MM.1S (cell line): Measurements from ENCODE around the gene VLDLR.

Source experiments
- DNase-seq: peaks from one replicate; pipeline ENCODE4 v3.0.0-alpha.2; 2015
- H2AFZ ChIP-seq: fragments of 300-600 bp; sonication (generic); 2 replicates; pipeline ENCODE4 v1.6.0; 2016; ENCODE audit warnings: antibody characterized with exemption, low read length
- H3F3A ChIP-seq: fragments of 300-600 bp; sonication (generic); 2 replicates; pipeline ENCODE4 v1.6.1; 2016; ENCODE audit warnings: mild to moderate bottlenecking, antibody characterized with exemption, low read length, moderate library complexity, mixed read lengths; ENCODE audit not compliant: insufficient read depth
- H3K27ac ChIP-seq: fragments of 300-600 bp; sonication (generic); 2 replicates; pipeline ENCODE4 v1.5.1; 2016; ENCODE audit warnings: mild to moderate bottlenecking, low read length
- H3K27me3 ChIP-seq: fragments of 300-600 bp; sonication (generic); replicated peaks from 2 replicates; pipeline ENCODE4 v1.6.0; 2016; ENCODE audit warnings: low read length; ENCODE audit not compliant: insufficient read depth
- H3K36me3 ChIP-seq: fragments of 300-600 bp; sonication (generic); replicated peaks from 2 replicates; pipeline ENCODE4 v1.6.1; 2016; ENCODE audit warnings: mild to moderate bottlenecking, low read length, mixed read lengths; ENCODE audit not compliant: insufficient read depth
- H3K4me1 ChIP-seq: fragments of 300-600 bp; sonication (generic); 2 replicates; pipeline ENCODE4 v1.6.1; 2016; ENCODE audit warnings: low read length, mixed read lengths
- H3K4me2 ChIP-seq: fragments of 300-600 bp; sonication (generic); 2 replicates; pipeline ENCODE4 v1.6.0; 2016; ENCODE audit warnings: low read depth, low read length
- H3K4me3 ChIP-seq: fragments of 300-600 bp; sonication (generic); 2 replicates; pipeline ENCODE4 v1.5.1; 2016; ENCODE audit warnings: low read length, mixed read lengths
- H3K79me2 ChIP-seq: fragments of 300-600 bp; sonication (generic); 2 replicates; pipeline ENCODE4 v1.6.1; 2016; ENCODE audit warnings: mixed run types, low read length, mixed read lengths
- H3K9ac ChIP-seq: fragments of 300-600 bp; sonication (generic); 2 replicates; pipeline ENCODE4 v1.6.1; 2016; ENCODE audit warnings: low read length, mixed read lengths
- H3K9me2 ChIP-seq: fragments of 300-600 bp; sonication (generic); replicated peaks from 2 replicates; pipeline ENCODE4 v1.6.1; 2016; ENCODE audit warnings: mild to moderate bottlenecking, low read length, mixed read lengths; ENCODE audit not compliant: insufficient read depth
- H3K9me3 ChIP-seq: fragments of 300-600 bp; sonication (generic); replicated peaks from 2 replicates; pipeline ENCODE4 v1.6.1; 2016; ENCODE audit warnings: mild to moderate bottlenecking, low read length, mixed read lengths; ENCODE audit not compliant: insufficient read depth
- H4K20me1 ChIP-seq: fragments of 300-600 bp; sonication (generic); 2 replicates; pipeline ENCODE4 v1.6.1; 2016; ENCODE audit warnings: mild to moderate bottlenecking, low read length, moderate library complexity, mixed read lengths; ENCODE audit not compliant: insufficient read depth
- EZH2 ChIP-seq: fragments of 300-600 bp; sonication (generic); optimal IDR thresholded peaks from 2 replicates; pipeline ENCODE3; 2017; ENCODE audit warnings: low read depth, mild to moderate bottlenecking, antibody characterized with exemption, low read length, mixed read lengths
- EZH2phosphoT487 ChIP-seq: fragments of 300-600 bp; sonication (generic); IDR thresholded peaks from 2 replicates; pipeline ENCODE4 v1.6.1; 2018; ENCODE audit warnings: antibody characterized with exemption, low read length
- TF ChIP-seq, protein P1 (sequence below): fragments of 300-600 bp; sonication (generic); IDR thresholded peaks from 2 replicates; pipeline ENCODE4 v1.5.1; 2016; ENCODE audit warnings: antibody characterized with exemption, low read length, mixed read lengths

The VLDLR gene

DNA sequence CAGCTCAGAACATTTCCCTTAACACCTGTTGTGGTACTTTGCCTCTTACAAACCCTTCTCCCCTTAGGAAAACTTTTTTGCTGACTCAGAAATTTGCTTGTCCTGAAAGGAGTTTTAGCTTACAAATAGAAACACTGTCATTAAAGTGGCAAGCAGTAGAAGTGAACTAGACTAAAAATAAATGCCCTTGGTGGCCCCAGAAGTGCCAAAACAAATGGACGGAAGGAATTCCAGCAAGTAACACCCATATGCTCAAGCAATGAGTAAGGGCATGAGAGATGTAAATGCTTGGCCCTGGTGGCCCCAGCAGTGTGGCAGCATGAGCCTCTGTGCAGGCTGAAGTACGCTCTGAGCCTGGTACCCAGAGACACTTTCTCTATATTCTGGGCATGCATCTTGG is 8.6 kb downstream of the VLDLR start:
- H4K20me1 ChIP-seq = no peaks in the 10 kb centered on the region
- TF ChIP-seq EZH2phosphoT487 (no peak), EZH2 (no peak)
- TF ChIP-seq, protein P1, sequence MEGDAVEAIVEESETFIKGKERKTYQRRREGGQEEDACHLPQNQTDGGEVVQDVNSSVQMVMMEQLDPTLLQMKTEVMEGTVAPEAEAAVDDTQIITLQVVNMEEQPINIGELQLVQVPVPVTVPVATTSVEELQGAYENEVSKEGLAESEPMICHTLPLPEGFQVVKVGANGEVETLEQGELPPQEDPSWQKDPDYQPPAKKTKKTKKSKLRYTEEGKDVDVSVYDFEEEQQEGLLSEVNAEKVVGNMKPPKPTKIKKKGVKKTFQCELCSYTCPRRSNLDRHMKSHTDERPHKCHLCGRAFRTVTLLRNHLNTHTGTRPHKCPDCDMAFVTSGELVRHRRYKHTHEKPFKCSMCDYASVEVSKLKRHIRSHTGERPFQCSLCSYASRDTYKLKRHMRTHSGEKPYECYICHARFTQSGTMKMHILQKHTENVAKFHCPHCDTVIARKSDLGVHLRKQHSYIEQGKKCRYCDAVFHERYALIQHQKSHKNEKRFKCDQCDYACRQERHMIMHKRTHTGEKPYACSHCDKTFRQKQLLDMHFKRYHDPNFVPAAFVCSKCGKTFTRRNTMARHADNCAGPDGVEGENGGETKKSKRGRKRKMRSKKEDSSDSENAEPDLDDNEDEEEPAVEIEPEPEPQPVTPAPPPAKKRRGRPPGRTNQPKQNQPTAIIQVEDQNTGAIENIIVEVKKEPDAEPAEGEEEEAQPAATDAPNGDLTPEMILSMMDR = no peak
- no peak overlapping the region for H3K4me2 ChIP-seq
- H3K9me2 ChIP-seq = no peaks in the 10 kb centered on the region
- no peaks in the 10 kb centered on the region for H3K36me3 ChIP-seq
- H3K9me3 ChIP-seq = no peaks in the 10 kb centered on the region
- DNase-seq = no peak
- H2AFZ ChIP-seq = no peak overlapping the region
- H3K4me3 ChIP-seq = no peak overlapping the region
- H3K79me2 ChIP-seq = no peaks in the 10 kb centered on the region
- no peak overlapping the region for H3K9ac ChIP-seq
- no peaks in the 10 kb centered on the region for H3F3A ChIP-seq
- H3K4me1 ChIP-seq = no peaks in the 10 kb centered on the region
- no peak overlapping the region for H3K27ac ChIP-seq
- H3K27me3 ChIP-seq = no peaks in the 10 kb centered on the region

- Histone ChIP-seq H3K9me3 (no peaks in the 10 kb centered on the region), H3K79me2 (no peaks in the 10 kb centered on the region), H3K4me1 (no peaks in the 10 kb centered on the region), H3F3A (no peaks in the 10 kb centered on the region), H2AFZ (no peak overlapping the region), H4K20me1 (no peaks in the 10 kb centered on the region), H3K27ac (no peak overlapping the region), H3K4me3 (no peak overlapping the region), H3K27me3 (no peaks in the 10 kb centered on the region), H3K36me3 (no peaks in the 10 kb centered on the region), H3K9me2 (no peaks in the 10 kb centered on the region), H3K9ac (no peak overlapping the region), H3K4me2 (no peak overlapping the region)
- TF ChIP-seq, protein P1 = no peak
- TF ChIP-seq EZH2 (no peak), EZH2phosphoT487 (no peak)
- DNase-seq = no peak
These were observed 9.7 kb downstream of the VLDLR start for GRCh38 chr9:2631263-2631662.

- Histone ChIP-seq H3K9ac (no peak overlapping the region), H3K9me3 (no peaks in the 10 kb centered on the region), H3K36me3 (no peaks in the 10 kb centered on the region), H3K27ac (no peak overlapping the region), H4K20me1 (no peaks in the 10 kb centered on the region), H3K79me2 (no peaks in the 10 kb centered on the region), H3K4me3 (no peak overlapping the region), H3K4me2 (no peak overlapping the region), H3K9me2 (no peaks in the 10 kb centered on the region), H3K4me1 (no peaks in the 10 kb centered on the region), H3F3A (no peaks in the 10 kb centered on the region), H3K27me3 (no peaks in the 10 kb centered on the region), H2AFZ (no peak overlapping the region)
- no peak for DNase-seq
- no peak for TF ChIP-seq EZH2
- TF ChIP-seq, protein P1 = no peak
- TF ChIP-seq EZH2phosphoT487 = no peak
These were observed 12.6 kb downstream of the VLDLR start for GRCh38 chr9:2634153-2634552.
